Hepatocyte (in vitro differentiated cells): Measurements from ENCODE around the gene CPED1. TPM values are rescaled to one million over a fixed set of nuclear protein-coding genes. Genes with fewer than 3 reads are reported as not detected.
A peak's percentile ranks its signal among the peaks of the same experiment; 100 is the strongest.

Experiments
- DNase-seq: peaks from one replicate; pipeline ENCODE4 v3.0.0-alpha.2; 2016; ENCODE audit warnings: low spot score
- H2AFZ ChIP-seq: fragments of 200-600 bp; sonication (generic); 2 replicates; pipeline ENCODE4 v1.6.0; 2016; ENCODE audit warnings: antibody characterized with exemption, mild to moderate bottlenecking
- H3K27ac ChIP-seq: fragments of 200-600 bp; sonication (generic); 2 replicates; pipeline ENCODE4 v1.5.1; 2016; ENCODE audit warnings: mild to moderate bottlenecking
- H3K27me3 ChIP-seq: fragments of 200-600 bp; sonication (generic); 2 replicates; pipeline ENCODE4 v1.6.1; 2016
- H3K36me3 ChIP-seq: fragments of 200-600 bp; sonication (generic); replicated peaks from 2 replicates; pipeline ENCODE4 v1.5.1; 2016; ENCODE audit warnings: low read depth; ENCODE audit not compliant: insufficient read depth
- H3K4me1 ChIP-seq: fragments of 200-600 bp; sonication (generic); 2 replicates; pipeline ENCODE4 v1.5.1; 2016; ENCODE audit warnings: mild to moderate bottlenecking, moderate library complexity; ENCODE audit not compliant: insufficient read depth
- H3K4me2 ChIP-seq: fragments of 200-600 bp; sonication (generic); 2 replicates; pipeline ENCODE4 v1.6.0; 2016
- H3K4me3 ChIP-seq: fragments of 200-600 bp; sonication (generic); 2 replicates; pipeline ENCODE4 v1.5.1; 2016; ENCODE audit warnings: mild to moderate bottlenecking
- H3K79me2 ChIP-seq: fragments of 200-600 bp; sonication (generic); 2 replicates; pipeline ENCODE4 v1.6.0; 2017; ENCODE audit warnings: mild to moderate bottlenecking
- H3K9me2 ChIP-seq: fragments of 200-600 bp; sonication (generic); replicated peaks from 2 replicates; pipeline ENCODE4 v1.6.0; 2017; ENCODE audit warnings: mild to moderate bottlenecking; ENCODE audit not compliant: insufficient read depth
- H3K9me3 ChIP-seq: fragments of 200-600 bp; sonication (generic); 2 replicates; pipeline ENCODE4 v1.5.1; 2016; ENCODE audit warnings: low read depth, mild to moderate bottlenecking
- H4K20me1 ChIP-seq: fragments of 200-600 bp; sonication (generic); 2 replicates; pipeline ENCODE4 v1.6.0; 2016; ENCODE audit warnings: mild to moderate bottlenecking; ENCODE audit not compliant: insufficient read depth, poor library complexity, severe bottlenecking
- CTCF ChIP-seq: fragments of 200-600 bp; sonication (generic); IDR thresholded peaks from 2 replicates; pipeline ENCODE4 v1.5.1; 2016; ENCODE audit warnings: antibody characterized with exemption, mild to moderate bottlenecking; ENCODE audit not compliant: poor library complexity
- EZH2 ChIP-seq: fragments of 200-600 bp; sonication (generic); IDR thresholded peaks from 2 replicates; pipeline ENCODE4 v1.6.1; 2016; ENCODE audit warnings: antibody characterized with exemption, mild to moderate bottlenecking, borderline replicate concordance
- EZH2phosphoT487 ChIP-seq: fragments of 200-600 bp; sonication (generic); IDR thresholded peaks from one replicate; pipeline ENCODE4 v1.6.1; 2018; ENCODE audit warnings: antibody characterized with exemption, mild to moderate bottlenecking, low read depth, moderate library complexity; ENCODE audit not compliant: unreplicated experiment, severe bottlenecking
- WGBS: methylation state at CpG from one replicate; pipeline ENCODE4 v1.1.6; 2016; ENCODE audit warnings: low lambda C conversion rate; ENCODE audit errors: missing lambda C conversion rate; 5-methylcytosine and 5-hydroxymethylcytosine counted together
- polyA plus RNA-seq: library from polyadenylated mRNA; unstranded; fragments of >200 nt; fragmentation: Nextera tagmentation; extraction: Ambion mirVana; gene quantifications from 2 replicates; pipeline ENCODE4 v1.2.1, GENCODE V29; 2016
- total RNA-seq: library from RNA; depleted of rRNA; stranded (reverse); fragments of >200 nt; gene quantifications from 2 replicates; pipeline ENCODE4 v1.2.3, GENCODE V29; 2014

CPED1 gene
- total and polyA plus RNA-seq, 2 experiments from 2014 or later: 10.1 to 30.5 TPM

- TF ChIP-seq EZH2 (no peak), CTCF (no peak)
- 77% methylated on average over 2 of the region's 2 CpGs for WGBS
Observed at GRCh38 chr7:120951826-120952225, 36.7 kb upstream of the CPED1 start.

GRCh38 chr7:120955577-120956149 lies 32.8 kb upstream of the CPED1 start:
- no peak for TF ChIP-seq CTCF
- TF ChIP-seq EZH2phosphoT487: no peak
- H3K4me2 ChIP-seq: no peak overlapping the region
- peaks cover 4% of the 10 kb centered on the region for H3K36me3 ChIP-seq
- over 99% methylated on average over 3 of the region's 3 CpGs for WGBS
- H3K9me3 ChIP-seq: no peaks in the 10 kb centered on the region
- no peaks in the 10 kb centered on the region for H3K9me2 ChIP-seq
- H3K27me3 ChIP-seq: no peaks in the 10 kb centered on the region
- peaks cover 32% of the 10 kb centered on the region for H3K79me2 ChIP-seq
- H3K4me1 ChIP-seq: peaks cover 13% of the 10 kb centered on the region
- no peak overlapping the region for H3K4me3 ChIP-seq
- peaks cover 22% of the 10 kb centered on the region for H4K20me1 ChIP-seq
- no peak overlapping the region for H2AFZ ChIP-seq
- H3K27ac ChIP-seq: no peak overlapping the region
- DNase-seq: no peak

More at GRCh38 chr7:120951826-120952225, 36.7 kb upstream of the CPED1 start:
- Histone ChIP-seq H3K4me2 (peak overlapping the region; percentile 84), H3K9me2 (no peaks in the 10 kb centered on the region), H3K27ac (no peak overlapping the region), H3K79me2 (peaks cover 32% of the 10 kb centered on the region), H3K27me3 (no peaks in the 10 kb centered on the region), H3K36me3 (peaks cover 4% of the 10 kb centered on the region), H3K9me3 (no peaks in the 10 kb centered on the region), H2AFZ (no peak overlapping the region), H4K20me1 (peaks cover 22% of the 10 kb centered on the region), H3K4me3 (peak overlapping the region; percentile 15), H3K4me1 (peaks cover 13% of the 10 kb centered on the region)
- DNase-seq: no peak

GRCh38 chr7:120959929-120960484 lies 28.5 kb upstream of the CPED1 start:
- DNase-seq: no peak
- H3K4me3 ChIP-seq: no peak overlapping the region
- no peaks in the 10 kb centered on the region for H4K20me1 ChIP-seq
- no peak overlapping the region for H3K27ac ChIP-seq
- no peaks in the 10 kb centered on the region for H3K27me3 ChIP-seq
- H3K9me2 ChIP-seq: no peaks in the 10 kb centered on the region
- TF ChIP-seq CTCF (no peak), EZH2phosphoT487 (no peak), EZH2 (no peak)
- no peak overlapping the region for H3K4me2 ChIP-seq
- no peak overlapping the region for H2AFZ ChIP-seq
- H3K4me1 ChIP-seq: no peaks in the 10 kb centered on the region
- WGBS: 97% methylated on average over 8 of the region's 8 CpGs
- H3K36me3 ChIP-seq: peaks cover 4% of the 10 kb centered on the region
- H3K79me2 ChIP-seq: peaks cover 6% of the 10 kb centered on the region
- H3K9me3 ChIP-seq: no peaks in the 10 kb centered on the region
